Prostate gland (tissue), 2 donors: ENCODE measurements around the gene ADAMTS13.

Experiments used
- POLR2AphosphoS5 ChIP-seq: sonication (generic); formaldehyde crosslinking; IDR thresholded peaks from one replicate; pipeline ENCODE4 v1.6.1; 2017; ENCODE audit warnings: antibody characterized with exemption
- TF ChIP-seq, protein P1 (sequence below), 4 experiments: fragments of 200-600 bp in 2 of 4; fragments of 450-650 bp in 2 of 4; sonication (generic) in 2 of 4; IDR thresholded peaks; 1 replicate in 3 of 4; 2 replicates in 1 of 4; pipeline ENCODE4 v1.5.1; 2016 to 2019; ENCODE audit warnings: antibody characterized with exemption in 4 of 4, mild to moderate bottlenecking in 2 of 4, moderate library complexity in 2 of 4

DNA sequence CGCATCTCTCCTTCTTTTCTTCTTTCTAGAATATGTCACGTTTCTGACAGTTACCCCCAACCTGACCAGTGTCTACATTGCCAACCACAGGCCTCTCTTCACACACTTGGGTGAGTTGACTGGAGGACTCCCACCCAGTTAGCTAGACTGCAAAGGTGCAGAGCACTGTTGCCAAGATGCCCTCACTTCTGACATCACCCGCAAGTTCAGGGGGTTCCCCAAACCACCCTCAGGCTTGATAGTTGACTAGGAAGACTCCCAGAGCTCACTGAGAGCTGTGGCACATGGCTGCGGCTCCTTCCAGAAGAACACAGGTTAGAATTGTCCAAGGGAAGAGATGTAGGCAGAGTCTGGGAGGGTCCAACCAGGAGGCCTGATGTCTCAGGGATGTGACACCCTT lies 17.2 kb downstream of the ADAMTS13 start:
- TF ChIP-seq, protein P1, sequence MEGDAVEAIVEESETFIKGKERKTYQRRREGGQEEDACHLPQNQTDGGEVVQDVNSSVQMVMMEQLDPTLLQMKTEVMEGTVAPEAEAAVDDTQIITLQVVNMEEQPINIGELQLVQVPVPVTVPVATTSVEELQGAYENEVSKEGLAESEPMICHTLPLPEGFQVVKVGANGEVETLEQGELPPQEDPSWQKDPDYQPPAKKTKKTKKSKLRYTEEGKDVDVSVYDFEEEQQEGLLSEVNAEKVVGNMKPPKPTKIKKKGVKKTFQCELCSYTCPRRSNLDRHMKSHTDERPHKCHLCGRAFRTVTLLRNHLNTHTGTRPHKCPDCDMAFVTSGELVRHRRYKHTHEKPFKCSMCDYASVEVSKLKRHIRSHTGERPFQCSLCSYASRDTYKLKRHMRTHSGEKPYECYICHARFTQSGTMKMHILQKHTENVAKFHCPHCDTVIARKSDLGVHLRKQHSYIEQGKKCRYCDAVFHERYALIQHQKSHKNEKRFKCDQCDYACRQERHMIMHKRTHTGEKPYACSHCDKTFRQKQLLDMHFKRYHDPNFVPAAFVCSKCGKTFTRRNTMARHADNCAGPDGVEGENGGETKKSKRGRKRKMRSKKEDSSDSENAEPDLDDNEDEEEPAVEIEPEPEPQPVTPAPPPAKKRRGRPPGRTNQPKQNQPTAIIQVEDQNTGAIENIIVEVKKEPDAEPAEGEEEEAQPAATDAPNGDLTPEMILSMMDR (IDR thresholded peaks at IDR 0.05) = no peak
- TF ChIP-seq POLR2AphosphoS5 = no peak
